ENCODE data around the gene CD36. TPM values are rescaled to one million over a fixed set of nuclear protein-coding genes. Genes with fewer than 3 reads are reported as not detected.

CD36 gene
- total RNA-seq, 1 experiment from 2014 or later, result 0.28 TPM

GRCh38 chr7:80686576-80686975, 48.1 kb downstream of the CD36 start:
- H3K36me3 Mint-ChIP-seq (ENCODE audit: insufficient read depth in 1 of 3, low read depth in 3 of 3), result no peaks in the 10 kb centered on the region; a peak in 2 of 7 replicates
- Histone ChIP-seq H4K5ac (ENCODE audit: insufficient read length, low read depth, low read length) (no peak overlapping the region), H3K27ac (ENCODE audit: insufficient read length, low read depth, low read length) (no peak overlapping the region), H3K4me2 (ENCODE audit: insufficient read depth, insufficient read length, low read length) (no peak overlapping the region), H3K56ac (ENCODE audit: insufficient read length, low read depth, low read length) (no peak overlapping the region), H3K9me3 (ENCODE audit: control insufficient read depth, low read depth, low read length) (no peaks in the 10 kb centered on the region), H3K79me2 (ENCODE audit: insufficient read depth, low read length) (no peaks in the 10 kb centered on the region), H3K14ac (ENCODE audit: insufficient read depth, low read length) (no peak overlapping the region), H2AK5ac (ENCODE audit: insufficient read length, low read length) (no peak overlapping the region), H3K4ac (ENCODE audit: low read depth, low read length) (no peak overlapping the region), H3K79me1 (ENCODE audit: insufficient read depth, low read depth, low read length, poor library complexity, severe bottlenecking) (no peaks in the 10 kb centered on the region), H4K91ac (ENCODE audit: insufficient read length, low read depth, low read length) (no peak overlapping the region), H3K4me1 (ENCODE audit: insufficient read depth, low read length) (no peaks in the 10 kb centered on the region), H2BK20ac (ENCODE audit: low read depth, low read length, poor library complexity, severe bottlenecking) (no peak overlapping the region), H2BK15ac (ENCODE audit: low read depth, low read length) (no peak overlapping the region), H4K20me1 (ENCODE audit: control insufficient read depth, insufficient read depth, insufficient read length) (no peaks in the 10 kb centered on the region), H3K23me2 (ENCODE audit: insufficient read length, low read depth, low read length, poor library complexity, severe bottlenecking) (no peaks in the 10 kb centered on the region), H3T11ph (ENCODE audit: low read length) (no peak overlapping the region), H2AFZ (ENCODE audit: low read length) (no peak overlapping the region), H2BK5ac (ENCODE audit: insufficient read length, low read length) (no peak overlapping the region), H2BK12ac (ENCODE audit: insufficient read length, low read depth, low read length) (no peak overlapping the region), H4K8ac (replicated peaks; ENCODE audit: insufficient read length, low read depth, low read length) (no peak overlapping the region), H3K9ac (ENCODE audit: extremely low read depth, insufficient read length, low read length) (no peak overlapping the region), H3K27me3 (ENCODE audit: insufficient read depth, low read length) (no peaks in the 10 kb centered on the region), H3K23ac (ENCODE audit: insufficient read length, low read depth, low read length) (no peak overlapping the region), H3K18ac (ENCODE audit: insufficient read length, low read depth, low read length) (no peak overlapping the region), H2BK120ac (ENCODE audit: low read depth, low read length, poor library complexity, severe bottlenecking) (no peak overlapping the region)
- H3K4me3 Mint-ChIP-seq, result no peak overlapping the region
- H3K27me3 Mint-ChIP-seq (ENCODE audit: low read depth), result no peaks in the 10 kb centered on the region
- TF ChIP-seq CTCF (conservative IDR thresholded peaks at IDR 0.05), result no peak
- peaks cover 0 to 7% of the 10 kb centered on the region in 2 experiments; a peak in 2 of 4 replicates for H3K4me1 Mint-ChIP-seq
- peaks cover 8 to 14% of the 10 kb centered on the region in 2 experiments; a peak in 3 of 5 replicates for H3K9me3 Mint-ChIP-seq
- no peak overlapping the region for H3K27ac Mint-ChIP-seq
- DNase-seq, result no peak
- no CpG with 5 or more reads among the region's 2 CpGs for WGBS (ENCODE audit: extremely low coverage, insufficient read length, low lambda C conversion rate)

All from H9 (cell line).